OCI-LY3 (cell line): ENCODE measurements around the gene ARFGAP3.

Source experiments
- CTCF ChIP-seq: fragments of 200-600, 300-600 bp; sonication (generic); IDR thresholded peaks from 2 replicates; pipeline ENCODE4 v1.5.1; 2014; ENCODE audit warnings: antibody characterized with exemption, low read length, low read depth
- EZH2phosphoT487 ChIP-seq: fragments of 200-600 bp; shearing (Covaris generic); IDR thresholded peaks from 2 replicates; pipeline ENCODE4 v1.6.1; 2018; ENCODE audit warnings: antibody characterized with exemption, mixed run types, low read depth

- TF ChIP-seq CTCF = no peak
- TF ChIP-seq EZH2phosphoT487 = no peak
Measured at GRCh38 chr22:42891696-42892095, 34.6 kb upstream of the ARFGAP3 start.
